Loucy (cell line): ENCODE data around the gene TRAPPC3L.

Experiments
- EZH2phosphoT487 ChIP-seq: fragments of 200-600 bp; IDR thresholded peaks from 2 replicates; pipeline ENCODE4 v1.6.1; 2018; ENCODE audit warnings: antibody characterized with exemption, mild to moderate bottlenecking, moderate library complexity, borderline replicate concordance
- TF ChIP-seq, protein P1 (sequence below): fragments of 200-600 bp; sonication (generic); conservative IDR thresholded peaks from 2 replicates; pipeline ENCODE4 v1.5.1; 2014; ENCODE audit warnings: mild to moderate bottlenecking, antibody characterized with exemption, low read length

DNA sequence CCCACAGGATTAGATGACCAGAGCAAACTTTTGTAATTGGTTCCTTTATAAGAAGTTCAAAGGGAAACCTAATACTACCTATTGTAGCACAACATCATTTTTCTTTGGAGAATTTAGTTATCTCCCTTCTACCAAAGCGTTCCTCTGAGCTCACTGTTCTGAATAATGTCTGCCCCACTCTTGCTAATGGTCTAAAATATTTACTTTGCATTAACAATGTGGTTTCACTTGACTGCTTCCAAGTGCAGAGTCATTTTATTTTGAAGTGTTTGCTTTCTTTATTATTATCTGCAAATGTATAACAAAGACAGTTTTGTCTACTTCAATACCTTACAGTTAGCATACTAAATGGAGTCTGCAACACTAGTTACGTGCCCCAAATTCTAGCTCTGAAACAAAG is 15.0 kb downstream of the TRAPPC3L start:
- TF ChIP-seq, protein P1, sequence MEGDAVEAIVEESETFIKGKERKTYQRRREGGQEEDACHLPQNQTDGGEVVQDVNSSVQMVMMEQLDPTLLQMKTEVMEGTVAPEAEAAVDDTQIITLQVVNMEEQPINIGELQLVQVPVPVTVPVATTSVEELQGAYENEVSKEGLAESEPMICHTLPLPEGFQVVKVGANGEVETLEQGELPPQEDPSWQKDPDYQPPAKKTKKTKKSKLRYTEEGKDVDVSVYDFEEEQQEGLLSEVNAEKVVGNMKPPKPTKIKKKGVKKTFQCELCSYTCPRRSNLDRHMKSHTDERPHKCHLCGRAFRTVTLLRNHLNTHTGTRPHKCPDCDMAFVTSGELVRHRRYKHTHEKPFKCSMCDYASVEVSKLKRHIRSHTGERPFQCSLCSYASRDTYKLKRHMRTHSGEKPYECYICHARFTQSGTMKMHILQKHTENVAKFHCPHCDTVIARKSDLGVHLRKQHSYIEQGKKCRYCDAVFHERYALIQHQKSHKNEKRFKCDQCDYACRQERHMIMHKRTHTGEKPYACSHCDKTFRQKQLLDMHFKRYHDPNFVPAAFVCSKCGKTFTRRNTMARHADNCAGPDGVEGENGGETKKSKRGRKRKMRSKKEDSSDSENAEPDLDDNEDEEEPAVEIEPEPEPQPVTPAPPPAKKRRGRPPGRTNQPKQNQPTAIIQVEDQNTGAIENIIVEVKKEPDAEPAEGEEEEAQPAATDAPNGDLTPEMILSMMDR: no peak
- no peak for TF ChIP-seq EZH2phosphoT487
